Adrenal gland (tissue), 5 donors: Measurements from ENCODE around the gene MAST4.

Source experiments
- CTCF ChIP-seq, 6 experiments: fragments of 450-650 bp in 4 of 6; fragments of 200-600 bp in 2 of 6; sonication (generic) in 1 of 6; IDR thresholded peaks; 1 replicate in 5 of 6; 2 replicates in 1 of 6; pipeline versions ENCODE4 v1.5.1 to v1.8.0; 2016 to 2021; ENCODE audit warnings: antibody characterized with exemption in 6 of 6, mild to moderate bottlenecking in 2 of 6, moderate library complexity in 1 of 6
- POLR2A ChIP-seq, 2 donors: fragments of 450-650 bp; IDR thresholded peaks; one replicate each; pipeline ENCODE4 v1.6.1; 2017; ENCODE audit warnings: antibody characterized with exemption in 2 of 2, mild to moderate bottlenecking in 2 of 2, moderate library complexity in 1 of 2
- donor health status: DM: no; HTN: no; CAD: no.

- TF ChIP-seq CTCF (IDR thresholded peaks at IDR 0.05) (no peak), POLR2A (IDR thresholded peaks at IDR 0.05) (no peak)
Observed at GRCh38 chr5:66969963-66970362, 373.8 kb downstream of the MAST4 start.
